ENCODE data around the gene MAFG.

DNA sequence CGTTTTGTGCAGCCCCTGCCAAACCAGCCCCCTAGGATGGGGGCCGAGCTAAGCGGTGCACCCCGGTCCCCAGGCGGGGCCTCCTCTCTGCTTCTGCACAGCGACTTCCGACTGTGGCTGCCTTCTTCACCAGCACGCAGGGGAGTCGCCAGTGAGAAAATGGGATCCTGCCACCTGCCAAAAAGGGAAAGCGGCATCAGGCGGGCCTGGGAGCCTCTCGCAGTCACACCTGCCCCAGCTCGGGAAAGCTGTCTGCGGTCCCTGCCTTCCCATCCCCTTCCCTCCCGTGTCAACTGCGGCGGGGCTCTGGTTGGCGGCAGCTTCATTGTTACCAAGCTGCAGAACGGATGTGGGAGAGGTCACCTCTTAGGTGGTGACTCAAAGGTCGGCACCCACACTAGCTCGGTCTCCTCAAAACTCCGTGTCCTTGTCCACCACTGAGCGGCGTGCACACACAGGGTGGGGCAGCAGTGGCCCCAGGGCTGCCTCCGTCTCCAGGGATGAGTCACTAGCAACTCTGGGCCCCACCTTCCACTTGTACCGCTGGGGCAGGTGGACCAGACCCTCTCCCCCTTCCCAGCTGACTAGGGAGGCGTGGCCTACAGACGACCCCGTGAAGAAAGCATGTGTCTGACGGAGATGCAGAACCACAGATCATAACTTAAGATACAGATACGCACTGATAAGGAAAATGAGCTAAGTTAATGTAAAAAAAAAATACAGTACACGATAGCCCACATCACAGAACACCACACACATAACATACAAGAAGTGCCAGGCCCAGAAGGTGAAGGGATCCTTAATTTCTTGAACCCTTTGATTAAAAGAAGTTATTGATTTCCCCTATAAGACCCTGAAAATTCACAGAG is 14.9 kb downstream of the MAFG start:
- no peak for TF ChIP-seq POLR2A (IDR thresholded peaks at IDR 0.05)
- TF ChIP-seq POLR2AphosphoS5 (IDR thresholded peaks at IDR 0.05) = peak in 1 of 3 donors; percentile 13
- TF ChIP-seq, protein P1, sequence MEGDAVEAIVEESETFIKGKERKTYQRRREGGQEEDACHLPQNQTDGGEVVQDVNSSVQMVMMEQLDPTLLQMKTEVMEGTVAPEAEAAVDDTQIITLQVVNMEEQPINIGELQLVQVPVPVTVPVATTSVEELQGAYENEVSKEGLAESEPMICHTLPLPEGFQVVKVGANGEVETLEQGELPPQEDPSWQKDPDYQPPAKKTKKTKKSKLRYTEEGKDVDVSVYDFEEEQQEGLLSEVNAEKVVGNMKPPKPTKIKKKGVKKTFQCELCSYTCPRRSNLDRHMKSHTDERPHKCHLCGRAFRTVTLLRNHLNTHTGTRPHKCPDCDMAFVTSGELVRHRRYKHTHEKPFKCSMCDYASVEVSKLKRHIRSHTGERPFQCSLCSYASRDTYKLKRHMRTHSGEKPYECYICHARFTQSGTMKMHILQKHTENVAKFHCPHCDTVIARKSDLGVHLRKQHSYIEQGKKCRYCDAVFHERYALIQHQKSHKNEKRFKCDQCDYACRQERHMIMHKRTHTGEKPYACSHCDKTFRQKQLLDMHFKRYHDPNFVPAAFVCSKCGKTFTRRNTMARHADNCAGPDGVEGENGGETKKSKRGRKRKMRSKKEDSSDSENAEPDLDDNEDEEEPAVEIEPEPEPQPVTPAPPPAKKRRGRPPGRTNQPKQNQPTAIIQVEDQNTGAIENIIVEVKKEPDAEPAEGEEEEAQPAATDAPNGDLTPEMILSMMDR (IDR thresholded peaks at IDR 0.05 in 8 of 11, conservative IDR thresholded peaks at IDR 0.05 in 3 of 11) = no peak
